Cortex of kidney (tissue), 1 donor: ENCODE data around the gene VEZT.
"Not testable (repeated sequence)": the region's sequence is repeated elsewhere in the genome, so short reads cannot be mapped to it uniquely, and the experiment has no call there.

Experiments
- DNase-seq: peaks from one replicate; lab custom pipeline; 2025; lab: John Stamatoyannopoulos, UW

VEZT gene

GRCh38 chr12:95224202-95225170 lies 6.9 kb downstream of the VEZT start:
- no peak for DNase-seq

- DNase-seq = no peak
Observed at GRCh38 chr12:95225645-95226212, 8.1 kb downstream of the VEZT start.

- no peak for DNase-seq
Observed at GRCh38 chr12:95227818-95228356, 10.3 kb downstream of the VEZT start.

GRCh38 chr12:95228617-95229016 lies 11.0 kb downstream of the VEZT start:
- no peak for DNase-seq

GRCh38 chr12:95229636-95230035 lies 12.0 kb downstream of the VEZT start:
- DNase-seq = no peak

- DNase-seq = no peak
Observed at GRCh38 chr12:95230313-95230712, 12.7 kb downstream of the VEZT start.

- no peak for DNase-seq
Observed at GRCh38 chr12:95231190-95231589, 13.6 kb downstream of the VEZT start.

GRCh38 chr12:95234187-95234586 lies 16.6 kb downstream of the VEZT start:
- DNase-seq = not testable (repeated sequence)

- not testable (repeated sequence) for DNase-seq
Observed at GRCh38 chr12:95235621-95236020, 18.0 kb downstream of the VEZT start.

- DNase-seq = no peak
Observed at GRCh38 chr12:95237315-95237714, 19.7 kb downstream of the VEZT start.

- no peak for DNase-seq
Observed at GRCh38 chr12:95238150-95238549, 20.5 kb downstream of the VEZT start.

GRCh38 chr12:95239216-95239615 lies 21.6 kb downstream of the VEZT start:
- no peak for DNase-seq

- not testable (repeated sequence) for DNase-seq
Observed at GRCh38 chr12:95239835-95240234, 22.2 kb downstream of the VEZT start.

GRCh38 chr12:95240556-95240955 lies 22.9 kb downstream of the VEZT start:
- DNase-seq = no peak

- not testable (repeated sequence) for DNase-seq
Observed at GRCh38 chr12:95241138-95241537, 23.5 kb downstream of the VEZT start.

GRCh38 chr12:95241761-95242506 lies 24.3 kb downstream of the VEZT start:
- no peak for DNase-seq

- DNase-seq = no peak
Observed at GRCh38 chr12:95243497-95244183, 26.0 kb downstream of the VEZT start.

GRCh38 chr12:95244350-95244749 lies 26.7 kb downstream of the VEZT start:
- no peak for DNase-seq

- DNase-seq = no peak
Observed at GRCh38 chr12:95248095-95248494, 30.5 kb downstream of the VEZT start.

GRCh38 chr12:95248604-95249360 lies 31.2 kb downstream of the VEZT start:
- DNase-seq = no peak

- DNase-seq = no peak
Observed at GRCh38 chr12:95253386-95253785, 35.8 kb downstream of the VEZT start.
